T-helper 22 cell (primary cell): ENCODE results near the gene TBC1D4.

Experiments
- DNase-seq: peaks from one replicate; pipeline ENCODE4 v3.0.0-alpha.2; 2020; ENCODE audit warnings: low read depth

The TBC1D4 gene

DNA sequence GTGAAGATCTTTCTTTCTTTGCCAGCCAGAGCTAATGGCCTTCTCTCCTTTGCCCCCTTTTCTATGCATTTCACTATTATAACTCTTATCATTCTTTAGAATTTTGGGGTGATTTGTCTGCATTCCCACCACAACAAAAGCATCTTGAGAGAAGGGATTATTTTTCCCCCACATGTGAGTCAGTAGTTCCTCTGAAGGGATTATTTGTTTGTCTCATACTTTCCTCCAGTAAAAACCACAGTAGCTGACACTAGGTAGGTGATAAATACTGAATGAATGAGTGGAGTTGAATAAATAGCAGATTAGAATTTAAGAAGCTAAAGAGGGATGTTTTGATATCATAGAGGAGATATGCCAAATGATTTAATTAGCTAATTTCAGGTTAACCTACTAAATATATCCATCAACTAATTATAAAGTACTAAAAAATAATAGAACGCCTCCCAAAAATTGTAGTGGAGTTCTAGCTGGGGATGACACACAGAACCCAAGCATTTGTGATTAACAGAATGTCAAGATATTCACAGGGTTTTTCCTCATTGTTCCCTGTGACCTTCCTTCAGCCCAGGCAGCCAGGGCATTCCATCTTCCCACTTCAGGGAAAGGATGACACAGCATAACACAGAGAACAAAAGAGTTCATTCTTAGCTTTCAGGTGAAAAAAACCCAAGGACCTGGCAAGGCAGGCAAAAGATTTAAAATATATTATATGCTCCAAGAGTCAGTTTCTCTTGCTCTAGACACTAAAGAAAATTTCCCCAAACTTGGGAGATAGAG is 3.5 kb upstream of the TBC1D4 start:
- no peak for DNase-seq

DNA sequence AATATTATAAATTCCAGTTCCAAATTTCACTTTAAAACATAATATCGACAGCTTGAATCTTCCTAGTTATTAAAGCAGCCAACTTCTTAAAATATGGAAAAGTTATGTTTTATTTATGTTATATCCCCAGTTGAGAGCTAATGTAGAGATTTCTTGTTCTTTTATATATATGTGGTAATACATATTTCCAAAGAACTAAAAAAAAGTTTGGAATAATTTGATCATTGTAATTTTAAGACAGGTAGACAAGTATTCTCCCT is 781 bp upstream of the TBC1D4 start:
- no peak for DNase-seq

DNA sequence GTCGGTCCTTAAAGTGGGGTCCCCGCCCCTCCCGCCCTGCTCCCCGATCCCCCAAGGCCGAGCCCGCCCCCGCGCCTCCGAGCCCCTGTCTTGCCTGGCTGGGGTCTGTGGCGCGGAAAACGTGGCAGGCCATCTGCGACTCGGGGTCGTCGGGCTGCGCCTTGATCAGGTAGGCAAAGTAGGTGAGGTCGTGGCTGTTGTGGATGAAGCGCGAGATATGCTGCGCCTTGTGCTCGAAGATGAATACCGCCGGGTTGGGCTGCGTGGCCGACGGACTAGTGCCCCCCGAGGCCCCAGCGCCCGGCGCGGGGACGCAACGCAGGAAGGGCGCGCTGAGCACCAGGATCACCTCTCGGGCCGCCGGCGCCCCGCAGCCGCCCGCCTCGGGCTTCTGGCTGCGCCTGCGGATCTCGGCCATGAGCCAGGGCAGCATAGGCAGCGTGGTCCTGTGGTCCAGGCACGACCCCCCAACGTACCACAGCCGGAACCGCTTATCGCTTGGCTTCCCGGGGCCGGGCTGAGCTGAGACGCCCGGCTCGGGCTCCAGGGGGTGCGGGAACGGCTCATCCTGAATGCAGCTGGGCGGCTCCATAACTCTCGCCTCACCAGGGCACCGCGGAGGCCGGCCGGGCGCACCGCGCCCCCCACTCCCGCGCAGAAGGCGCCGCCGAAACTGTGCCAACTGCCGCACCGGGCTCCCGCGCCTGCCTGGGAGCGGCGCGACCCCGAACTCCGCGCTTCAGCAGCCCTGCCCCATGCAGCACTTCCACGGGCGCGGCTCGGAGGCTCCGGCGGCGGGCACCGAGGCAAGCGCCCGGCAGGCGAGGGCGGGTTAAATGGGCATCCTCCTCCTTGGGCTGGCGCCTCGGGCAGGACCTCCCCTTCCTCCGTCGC is 546 bp downstream of the TBC1D4 start:
- DNase-seq = no peak

DNA sequence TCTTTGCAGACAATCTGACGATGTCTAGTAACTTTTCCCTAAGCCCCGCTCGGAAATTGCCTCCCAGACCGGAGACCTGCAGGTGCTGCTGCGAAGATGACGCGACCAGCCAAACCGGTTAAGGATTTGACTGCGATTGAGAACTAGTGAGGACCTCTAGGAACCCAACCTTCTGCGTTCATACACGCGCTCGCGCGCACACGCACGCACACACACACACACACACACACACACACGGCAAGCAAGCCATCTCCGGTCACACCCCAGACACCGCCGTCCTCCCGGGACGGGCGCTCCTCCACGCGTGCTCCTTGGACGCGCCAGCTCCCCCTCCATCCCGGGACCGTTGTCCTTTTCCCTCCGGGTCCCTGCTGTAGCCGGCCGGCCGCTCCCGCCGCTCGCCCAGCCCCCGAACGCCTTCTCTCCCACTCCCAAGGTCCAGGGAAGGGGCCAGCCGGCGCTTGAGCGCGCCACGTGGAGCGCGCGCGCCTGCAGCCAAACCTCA is 1.2 kb downstream of the TBC1D4 start:
- DNase-seq = no peak

DNA sequence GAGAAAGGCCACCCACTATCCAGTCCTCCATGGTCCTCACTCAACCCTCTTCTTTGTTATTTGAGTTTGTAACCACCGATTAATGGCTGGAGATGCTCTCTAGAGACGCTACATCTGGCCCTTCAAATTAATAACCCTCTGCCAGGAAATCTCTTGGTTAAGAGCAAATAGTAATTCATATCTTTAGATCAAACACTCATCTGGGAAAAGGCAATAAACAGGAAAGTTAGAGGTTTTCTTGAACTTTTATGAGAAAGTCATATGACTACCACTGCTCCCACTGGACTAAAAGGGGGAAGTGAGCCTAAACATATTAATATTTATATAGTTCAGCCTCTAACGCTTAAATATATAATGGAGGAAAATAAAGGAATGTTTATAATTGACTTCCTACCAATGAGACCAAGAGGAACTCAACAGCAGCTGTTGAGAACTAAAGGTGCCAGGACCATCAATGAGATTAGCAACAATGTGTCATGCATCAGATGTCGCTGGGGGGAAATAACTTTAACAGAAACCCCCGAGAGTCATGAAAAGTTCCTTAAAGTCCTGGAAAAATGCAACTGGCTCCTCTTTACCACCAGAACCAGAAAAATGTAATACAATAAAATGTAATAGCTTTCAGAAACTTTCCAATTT is 2.7 kb downstream of the TBC1D4 start:
- DNase-seq = no peak

DNA sequence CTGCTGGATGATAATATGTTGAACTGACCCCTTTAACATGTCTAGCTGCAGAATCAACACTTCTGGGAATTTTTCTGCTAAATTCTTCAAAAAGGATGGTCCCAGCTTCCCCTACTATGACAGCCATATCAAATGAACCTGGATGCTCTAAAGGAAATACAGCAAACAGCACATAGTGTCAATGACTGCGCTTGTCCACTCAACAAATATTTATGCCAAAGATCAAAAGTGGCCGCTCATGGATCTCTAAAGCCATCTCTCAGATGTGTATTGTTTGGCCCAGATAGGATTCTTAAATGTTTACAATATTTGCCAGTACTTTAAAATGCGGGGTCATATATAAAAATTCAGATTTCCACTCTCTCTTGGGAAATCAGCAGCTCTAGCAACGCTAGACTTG is 3.3 kb downstream of the TBC1D4 start:
- no peak for DNase-seq

DNA sequence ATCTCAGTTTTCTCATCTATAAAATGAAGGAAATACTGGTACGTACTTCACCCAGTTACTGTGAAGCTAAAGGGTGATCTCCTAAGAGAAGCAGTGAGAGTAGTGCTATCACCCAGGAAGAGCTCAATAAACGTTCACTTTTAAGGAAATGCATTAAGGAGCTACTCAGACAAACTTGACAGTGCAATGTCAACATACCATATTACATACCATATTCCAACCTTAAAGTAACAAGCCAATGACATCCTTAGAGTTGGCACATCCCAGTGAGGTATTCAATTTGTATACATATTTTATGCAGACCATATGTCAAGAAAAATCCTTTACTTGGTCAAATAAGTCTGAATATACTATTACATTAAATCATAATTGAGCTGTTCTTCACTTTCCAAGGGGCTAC is 7.0 kb downstream of the TBC1D4 start:
- no peak for DNase-seq

DNA sequence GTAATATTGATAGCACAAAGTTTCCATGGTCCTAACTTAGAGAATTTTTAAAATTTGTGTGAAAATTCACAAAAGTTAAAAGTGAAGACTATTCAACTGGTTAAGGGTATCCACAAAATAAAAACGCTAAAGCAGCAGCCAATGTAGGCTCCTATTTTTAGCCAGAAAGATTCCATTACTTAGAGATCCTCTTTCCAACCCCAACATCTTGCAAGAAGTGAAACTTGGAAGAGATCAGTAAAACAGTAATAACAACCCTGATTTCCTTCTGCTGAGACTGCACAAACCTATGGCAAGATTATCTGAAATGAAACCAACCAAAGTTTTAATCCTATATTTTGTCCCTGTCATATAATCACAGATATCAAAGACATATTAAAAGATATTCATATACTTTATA is 8.5 kb downstream of the TBC1D4 start:
- no peak for DNase-seq

DNA sequence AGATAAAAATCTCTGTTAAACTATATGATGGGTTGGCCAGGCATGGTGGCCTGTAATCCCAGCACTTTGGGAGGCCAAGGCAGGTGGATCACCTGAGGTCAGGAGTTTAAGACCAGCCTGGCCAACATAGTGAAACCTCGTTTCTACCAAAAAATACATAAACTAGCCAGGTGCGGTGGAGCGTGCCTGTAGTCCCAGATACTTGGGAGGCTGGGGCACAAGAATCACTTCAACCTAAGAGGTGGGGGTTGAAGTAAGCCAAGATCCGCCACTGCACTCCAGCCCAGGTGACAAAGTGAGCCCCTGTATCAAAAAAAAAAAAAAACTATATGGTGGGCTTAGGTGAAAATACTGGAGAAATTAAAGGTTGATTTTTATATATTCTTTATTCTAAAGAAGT is 11.3 kb downstream of the TBC1D4 start:
- no peak for DNase-seq

DNA sequence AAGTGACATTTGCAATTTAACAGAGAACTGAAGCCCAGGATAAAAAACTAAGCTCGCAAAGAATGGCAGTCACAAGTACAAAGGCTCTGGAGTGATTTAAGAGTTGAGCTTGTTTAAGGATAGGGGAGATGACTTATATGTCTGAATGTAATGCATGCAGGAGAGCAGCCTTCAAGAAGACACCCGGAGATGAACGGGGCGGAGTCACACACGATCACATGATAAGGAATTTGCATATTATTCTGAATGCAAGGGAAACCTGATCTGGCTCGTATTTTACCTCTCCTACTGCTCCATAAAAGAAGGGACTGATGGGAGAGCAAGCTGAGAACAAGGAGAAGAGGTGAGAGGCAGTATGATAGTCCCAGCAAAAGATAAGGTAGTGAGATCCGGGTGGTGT is 12.9 kb downstream of the TBC1D4 start:
- DNase-seq = no peak

DNA sequence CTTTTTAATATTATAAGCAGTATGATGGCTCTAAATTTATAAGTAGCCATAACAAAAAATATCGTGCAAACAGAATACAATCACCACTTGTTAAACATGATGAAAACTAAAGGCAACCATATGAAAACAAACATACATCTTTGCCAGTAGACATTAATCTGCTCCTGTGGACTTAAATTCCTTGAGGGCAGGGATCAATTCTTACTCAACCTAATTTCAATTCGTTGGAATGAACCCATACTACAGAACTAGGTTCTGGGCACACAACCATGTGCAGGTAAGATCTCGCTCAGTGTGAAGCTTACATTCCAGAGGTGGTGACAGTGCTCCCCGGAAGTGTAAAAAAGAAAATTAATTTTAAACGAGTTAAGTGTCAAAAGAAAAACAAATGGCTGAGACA is 13.4 kb downstream of the TBC1D4 start:
- no peak for DNase-seq

DNA sequence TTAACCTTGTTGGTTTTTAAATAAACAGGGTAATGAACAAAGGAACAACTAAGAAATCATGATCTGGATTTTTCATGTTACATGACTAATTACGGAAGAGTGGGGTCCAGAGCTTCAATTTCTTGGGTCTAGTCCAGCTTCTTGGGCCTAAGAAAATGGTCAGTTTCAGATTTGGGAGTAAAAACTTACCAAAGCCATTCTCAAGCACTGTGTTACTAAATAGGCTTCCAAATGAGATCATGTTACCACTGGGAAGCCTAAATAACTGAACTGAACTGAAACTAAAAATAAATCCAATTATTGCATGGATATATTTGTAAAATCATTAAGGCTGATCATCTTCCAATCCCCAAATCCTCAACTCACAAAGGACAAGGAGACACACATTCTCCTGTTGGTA is 13.9 kb downstream of the TBC1D4 start:
- DNase-seq = no peak

DNA sequence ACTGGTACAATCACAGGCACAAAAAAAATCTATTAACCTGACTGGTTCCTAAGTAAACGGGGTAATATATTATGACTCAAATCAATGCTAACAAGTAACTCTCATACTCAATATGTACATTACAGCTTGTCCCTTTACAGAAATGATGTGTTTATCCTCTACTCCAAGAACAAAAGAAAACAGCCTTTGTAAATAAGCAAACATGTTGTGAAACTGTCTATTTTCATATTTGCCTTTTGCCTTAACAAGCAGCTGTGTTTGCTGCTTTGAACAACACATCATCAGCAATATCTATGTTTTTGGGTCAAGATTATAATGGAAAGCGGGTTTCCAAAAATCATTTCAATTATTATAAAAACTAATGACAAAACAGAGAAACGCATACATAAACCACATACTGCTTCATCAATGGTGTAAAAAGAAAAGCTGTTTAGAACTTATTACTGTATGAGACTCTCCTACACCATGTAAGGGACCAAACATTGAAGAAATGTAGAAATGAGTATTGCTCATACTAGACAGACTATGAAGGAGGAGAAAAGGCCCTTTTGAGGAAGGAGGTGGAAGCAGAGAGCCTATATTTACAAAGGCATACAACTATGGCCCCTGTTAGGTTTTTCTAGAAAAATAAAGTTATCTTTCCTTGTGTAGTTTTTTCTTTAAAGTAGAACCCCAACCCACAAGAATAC is 14.8 kb downstream of the TBC1D4 start:
- no peak for DNase-seq

DNA sequence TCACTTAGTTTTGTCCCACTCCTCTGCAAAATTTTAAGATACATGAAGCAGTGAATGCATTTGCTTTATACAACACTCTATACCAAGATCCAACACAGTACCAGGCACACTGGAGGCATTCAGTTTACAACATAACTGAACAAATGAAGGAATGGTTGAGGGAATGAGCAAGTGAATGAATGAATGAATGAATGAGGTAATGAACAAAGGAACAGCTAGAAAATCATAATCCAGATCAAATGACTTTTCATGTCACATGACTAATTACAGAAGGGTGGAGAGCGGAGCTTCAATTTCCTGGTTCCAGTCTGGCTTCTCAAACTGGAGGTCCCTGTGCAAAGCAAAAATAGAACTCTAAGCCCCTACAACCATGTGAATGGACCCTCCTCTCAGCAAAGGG is 16.7 kb downstream of the TBC1D4 start:
- no peak for DNase-seq

DNA sequence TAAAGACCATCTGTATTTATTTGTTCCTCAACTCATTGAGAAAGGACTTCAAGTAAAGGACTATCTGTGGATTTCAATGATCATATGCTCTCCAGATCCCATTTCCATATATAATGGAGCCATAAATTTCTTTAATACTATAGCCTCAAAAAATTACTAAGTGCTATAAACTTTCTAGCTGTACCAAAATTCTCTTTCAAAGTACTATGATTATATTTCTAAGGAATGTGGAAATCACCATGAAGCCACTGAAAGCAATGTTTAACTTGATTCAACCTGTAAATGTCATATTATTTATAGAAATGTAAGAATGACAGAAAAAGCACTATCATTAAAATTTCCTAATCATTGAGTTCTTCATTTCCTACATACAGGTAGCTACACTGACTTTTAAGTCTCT is 20.7 kb downstream of the TBC1D4 start:
- DNase-seq = no peak

DNA sequence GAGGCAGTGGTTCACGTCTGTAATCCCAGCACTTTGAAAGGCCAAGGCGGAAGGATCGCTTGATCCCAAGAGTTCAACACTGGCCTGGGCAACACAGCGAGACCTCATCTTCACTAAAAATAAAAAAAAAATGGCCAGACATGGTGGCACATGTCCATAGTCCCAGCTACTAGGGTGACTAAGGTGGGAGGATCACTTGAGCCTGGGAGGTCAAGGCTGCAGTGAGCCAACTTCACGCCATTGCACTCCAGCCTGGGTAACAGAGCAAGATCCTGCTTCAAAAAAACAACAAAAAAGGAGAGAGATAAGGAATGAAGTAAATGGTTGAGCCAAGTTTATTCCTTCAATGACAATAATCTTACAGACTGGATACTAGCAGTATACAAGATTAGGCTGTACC is 21.3 kb downstream of the TBC1D4 start:
- DNase-seq = no peak

DNA sequence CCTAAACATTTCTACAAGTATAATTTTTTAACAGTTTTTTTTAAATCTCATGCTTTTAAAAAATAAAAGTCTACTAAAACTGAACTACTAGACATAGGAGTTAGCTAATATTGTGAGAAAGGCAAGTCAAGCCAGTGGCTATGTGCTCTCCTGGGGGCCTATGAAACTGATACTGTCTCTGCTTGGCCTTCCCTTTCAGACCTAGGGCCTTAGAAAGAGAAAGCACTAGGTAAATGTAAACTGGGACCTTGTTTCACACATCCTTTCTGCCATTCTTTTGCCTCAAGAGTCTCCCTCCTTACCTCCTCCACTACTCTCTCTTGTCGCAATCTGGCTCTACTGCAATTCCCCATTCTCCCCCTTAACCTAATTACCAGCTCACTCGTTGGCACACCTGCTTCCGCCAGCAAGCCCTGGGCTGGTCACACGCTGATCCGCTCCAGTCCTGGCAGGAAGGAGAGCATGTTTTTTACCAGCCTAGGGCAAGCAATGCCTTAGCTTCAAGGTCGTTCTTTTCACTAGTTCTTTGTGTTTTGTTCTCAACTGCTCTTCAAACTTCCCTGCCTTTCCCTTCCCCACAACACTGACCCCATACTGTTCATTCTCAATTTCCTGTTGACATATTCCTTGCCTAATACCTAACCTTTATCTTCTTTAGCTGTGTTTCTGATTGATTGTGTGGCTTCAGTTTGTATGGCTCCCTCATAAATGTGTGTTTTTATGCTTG is 23.1 kb downstream of the TBC1D4 start:
- no peak for DNase-seq

DNA sequence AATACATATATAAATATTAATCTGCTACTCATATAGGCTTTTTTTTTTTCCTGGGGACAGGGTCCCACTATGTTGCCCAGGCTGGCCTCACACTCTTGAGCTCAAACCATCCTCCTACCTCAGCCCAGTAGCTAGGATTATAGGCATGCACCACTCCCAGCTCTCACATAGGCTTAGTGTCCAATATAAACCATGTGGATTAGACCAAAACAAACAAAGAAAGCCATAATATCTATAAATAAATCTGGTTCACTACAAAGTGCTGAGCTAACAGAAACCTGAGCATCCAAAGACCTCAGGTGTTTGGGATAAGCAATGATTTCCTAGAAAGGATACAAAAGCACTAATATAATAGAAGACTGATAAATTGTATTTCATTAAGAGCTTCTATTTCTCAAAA is 26.0 kb downstream of the TBC1D4 start:
- no peak for DNase-seq

DNA sequence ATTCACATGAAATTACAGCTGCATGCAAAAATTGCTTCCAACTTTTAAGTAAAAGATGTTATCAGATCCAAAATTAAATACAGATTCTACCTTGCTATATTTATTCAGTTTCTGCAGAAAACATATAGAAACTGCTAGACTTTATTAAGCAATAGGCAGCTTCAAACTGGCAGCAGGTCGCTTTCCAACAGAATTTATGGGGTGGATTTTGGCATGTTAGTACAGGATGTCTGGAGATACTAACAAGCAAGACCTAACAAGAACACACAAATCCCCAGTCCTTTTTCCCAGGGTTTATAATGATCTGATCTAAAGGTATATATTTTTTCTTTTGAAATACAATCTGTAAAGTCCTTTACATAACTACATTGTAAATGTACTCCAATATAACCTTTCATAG is 27.5 kb downstream of the TBC1D4 start:
- no peak for DNase-seq

DNA sequence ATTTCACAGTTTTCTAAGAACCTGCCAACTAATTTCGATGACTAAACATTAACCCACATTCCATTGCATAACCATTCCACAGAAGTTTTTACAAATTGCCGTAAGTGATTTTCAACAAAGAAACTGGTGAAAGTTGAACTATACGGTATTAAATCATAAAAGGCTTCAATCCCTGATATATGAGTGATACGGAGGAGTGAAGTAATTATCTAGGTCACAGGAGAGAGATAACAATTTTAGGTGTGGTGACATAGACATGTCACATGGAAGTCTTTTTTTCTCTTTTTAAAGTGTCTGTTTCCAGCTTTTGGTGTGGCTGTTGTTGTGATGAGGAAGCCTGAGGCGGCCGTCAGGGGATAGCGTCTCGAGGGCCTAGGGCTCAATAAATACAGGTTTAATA is 29.4 kb downstream of the TBC1D4 start:
- no peak for DNase-seq

DNA sequence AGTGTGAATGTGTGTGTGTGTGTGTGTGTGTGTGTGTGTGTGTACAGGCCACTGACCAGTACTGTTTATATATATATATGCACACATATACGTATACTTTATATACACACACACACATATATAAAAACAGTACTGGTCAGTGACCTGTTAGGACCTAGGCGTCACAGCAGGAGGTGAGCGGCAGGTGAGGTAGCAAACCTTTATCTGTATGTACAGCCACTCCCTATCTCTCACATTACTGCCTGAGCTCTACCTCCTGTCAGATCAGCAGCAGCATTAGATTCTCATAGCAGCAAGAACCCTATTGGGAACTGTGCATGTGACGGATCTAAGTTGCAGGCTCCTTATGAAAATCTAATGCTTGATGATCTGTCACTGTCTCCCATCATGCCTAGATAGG is 34.5 kb downstream of the TBC1D4 start:
- DNase-seq = no peak

DNA sequence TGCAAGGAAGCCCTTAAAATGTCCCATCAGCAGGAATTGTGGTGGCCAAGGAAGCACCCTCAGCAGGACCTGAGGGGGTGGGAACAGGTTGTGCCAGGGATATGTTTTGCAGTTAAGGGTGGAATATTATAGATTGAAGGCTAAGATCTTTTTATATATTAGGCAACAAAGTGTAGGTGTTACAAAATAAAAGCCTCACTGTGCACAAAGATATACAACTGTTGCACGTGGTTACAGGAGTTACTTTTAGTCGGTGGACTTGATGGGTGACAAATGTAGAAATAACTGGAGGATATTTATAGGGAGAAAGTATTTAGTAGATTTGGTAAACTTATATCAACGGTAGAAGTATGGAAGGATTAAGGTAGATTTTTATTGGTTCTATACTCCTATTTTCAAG is 35.1 kb downstream of the TBC1D4 start:
- no peak for DNase-seq
